Adrenal gland (tissue), 12 donors: ENCODE results near the gene VSIG2. TPM values are rescaled to one million over a fixed set of nuclear protein-coding genes. Genes with fewer than 3 reads are reported as not detected.
A peak's percentile ranks its signal among the peaks of the same experiment; 100 is the strongest.

ENCODE experiments used
- DNase-seq, 7 donors: peaks; one replicate each; pipeline ENCODE4 v3.0.0-alpha.2; 2019 to 2020
- H3K27ac ChIP-seq, 5 donors: fragments of 200-600 bp; sonication (generic) in 4 of 5; 1 replicate in 3 of 5; 2 replicates in 2 of 5; pipeline versions ENCODE4 v1.5.1 to v1.8.0; 2016 to 2020; ENCODE audit warnings: mild to moderate bottlenecking in 1 of 5
- H3K27me3 ChIP-seq: fragments of 200-600 bp; 2 replicates; pipeline ENCODE4 v1.8.0; 2021
- H3K36me3 ChIP-seq, 2 donors: fragments of 200-600 bp; replicated peaks in 1 of 2; 1 replicate in 1 of 2; 2 replicates in 1 of 2; pipeline versions ENCODE4 v1.5.1 to v1.8.0; 2018 to 2022
- H3K4me1 ChIP-seq, 2 donors: fragments of 200-600 bp; replicated peaks in 1 of 2; 1 replicate in 1 of 2; 2 replicates in 1 of 2; pipeline versions ENCODE4 v1.5.1 to v1.8.0; 2018 to 2021
- H3K4me3 ChIP-seq, 4 donors: fragments of 200-600 bp; sonication (generic) in 3 of 4; one replicate each; pipeline ENCODE4 v1.5.1; 2016 to 2018
- H3K9me3 ChIP-seq, 3 donors: fragments of 200-600 bp; sonication (generic) in 1 of 3; replicated peaks in 1 of 3; 1 replicate in 2 of 3; 2 replicates in 1 of 3; pipeline versions ENCODE4 v1.5.1 to v1.8.0; 2016 to 2021
- POLR2A ChIP-seq, 2 donors: fragments of 450-650 bp; IDR thresholded peaks; one replicate each; pipeline ENCODE4 v1.6.1; 2017; ENCODE audit warnings: antibody characterized with exemption in 2 of 2, mild to moderate bottlenecking in 2 of 2, moderate library complexity in 1 of 2
- WGBS, 4 donors: extraction: QIAGEN DNeasy Blood & Tissue Kit in 2 of 4; methylation state at CpG; one replicate each; pipeline versions ENCODE4 v1.1.5 to v1.1.7; 2013 to 2017; 5-methylcytosine and 5-hydroxymethylcytosine counted together
- intact Hi-C, 2 donors: fragments of 100-400 bp; cut with DNase I; formaldehyde crosslinking; loops; one replicate each; pipeline versions ENCODE4 v1.14.1 to v1.15.0; 2022 to 2023
- polyA plus RNA-seq, 3 donors: library from polyadenylated mRNA; stranded (reverse); fragments of 200-250 nt in 2 of 3; fragments of 350-450 nt in 1 of 3; fragmentation: Illumina TruSeq in 1 of 3; extraction: RNeasy Lipid Tissue Mini Kit (QIAGEN cat#74804) in 1 of 3; gene quantifications; one replicate each; pipeline ENCODE4 v1.2.3, GENCODE V29; 2013 to 2014
- total RNA-seq, 9 donors: library from RNA; depleted of rRNA in 4 of 9; stranded (reverse); fragments of >200 nt in 4 of 9; fragments of 120-200 nt in 1 of 9; fragmentation: NEBNext Ultra II Directional in 1 of 9; extraction: Animal tissue kit (Norgen Biotek cat#: 25700) in 1 of 9; gene quantifications; one replicate each; pipeline versions ENCODE4 v1.1.0 to v1.2.4, GENCODE V29; 2013 to 2023
- TF ChIP-seq, protein P1 (sequence below), 6 experiments: fragments of 450-650 bp in 4 of 6; fragments of 200-600 bp in 2 of 6; sonication (generic) in 1 of 6; IDR thresholded peaks; 1 replicate in 5 of 6; 2 replicates in 1 of 6; pipeline versions ENCODE4 v1.5.1 to v1.8.0; 2016 to 2021; ENCODE audit warnings: antibody characterized with exemption in 6 of 6, mild to moderate bottlenecking in 2 of 6, moderate library complexity in 1 of 6
- donor health status: healthy with polysubstance abuse.
- donor health status: Bipolar disorder and iron deficiency.
- donor health status: DM: yes; HTN: yes; CAD: no.
- donor health status: DM: no; HTN: no; CAD: no.
- donor health status: DM: no; HTN: no; CAD: no.
- donor health status: DM: yes; HTN: yes; CAD: no.

Gene VSIG2
- total and polyA plus RNA-seq, 12 donors: 0.11 to 2.4 (median 0.48) TPM; not detected in 4

- H3K4me3 ChIP-seq: no peak overlapping the region
- H3K27me3 ChIP-seq: peaks cover 11% of the 10 kb centered on the region
- H3K27ac ChIP-seq: no peak overlapping the region
- no peaks in the 10 kb centered on the region for H3K9me3 ChIP-seq
- 78 to 89% (median 80%) methylated on average over 5 to 7 of the region's 7 CpGs for WGBS, 4 donors
- TF ChIP-seq, protein P1, sequence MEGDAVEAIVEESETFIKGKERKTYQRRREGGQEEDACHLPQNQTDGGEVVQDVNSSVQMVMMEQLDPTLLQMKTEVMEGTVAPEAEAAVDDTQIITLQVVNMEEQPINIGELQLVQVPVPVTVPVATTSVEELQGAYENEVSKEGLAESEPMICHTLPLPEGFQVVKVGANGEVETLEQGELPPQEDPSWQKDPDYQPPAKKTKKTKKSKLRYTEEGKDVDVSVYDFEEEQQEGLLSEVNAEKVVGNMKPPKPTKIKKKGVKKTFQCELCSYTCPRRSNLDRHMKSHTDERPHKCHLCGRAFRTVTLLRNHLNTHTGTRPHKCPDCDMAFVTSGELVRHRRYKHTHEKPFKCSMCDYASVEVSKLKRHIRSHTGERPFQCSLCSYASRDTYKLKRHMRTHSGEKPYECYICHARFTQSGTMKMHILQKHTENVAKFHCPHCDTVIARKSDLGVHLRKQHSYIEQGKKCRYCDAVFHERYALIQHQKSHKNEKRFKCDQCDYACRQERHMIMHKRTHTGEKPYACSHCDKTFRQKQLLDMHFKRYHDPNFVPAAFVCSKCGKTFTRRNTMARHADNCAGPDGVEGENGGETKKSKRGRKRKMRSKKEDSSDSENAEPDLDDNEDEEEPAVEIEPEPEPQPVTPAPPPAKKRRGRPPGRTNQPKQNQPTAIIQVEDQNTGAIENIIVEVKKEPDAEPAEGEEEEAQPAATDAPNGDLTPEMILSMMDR (IDR thresholded peaks at IDR 0.05): no peak
- TF ChIP-seq POLR2A (IDR thresholded peaks at IDR 0.05): no peak
- H3K4me1 ChIP-seq: peaks cover 5 to 17% of the 10 kb centered on the region in 2 donors
- intact Hi-C loops: no loop called here
- no peak for DNase-seq
- H3K36me3 ChIP-seq: no peaks in the 10 kb centered on the region
Observed at GRCh38 chr11:124737638-124738305, 14.3 kb downstream of the VSIG2 start.

DNA sequence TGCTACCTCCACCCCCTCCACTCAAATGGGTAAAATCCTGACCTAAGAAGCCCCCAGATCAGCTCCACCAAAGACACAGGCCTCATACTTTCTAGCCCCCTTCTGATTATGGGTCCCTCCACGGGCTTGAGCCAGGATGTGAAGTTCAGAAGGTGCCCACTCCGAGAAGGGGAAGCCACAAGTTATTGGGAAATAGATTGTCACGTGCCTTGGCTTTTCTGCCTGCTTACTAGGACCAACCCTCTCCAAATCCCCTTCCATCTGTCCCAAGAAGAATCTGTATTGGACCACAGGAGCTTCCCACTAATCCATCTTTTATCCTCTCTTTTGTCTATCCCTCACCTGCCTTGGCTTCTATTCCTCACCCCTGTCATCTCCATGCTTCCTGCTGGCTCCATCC lies 15.3 kb downstream of the VSIG2 start:
- peaks cover 8% of the 10 kb centered on the region for H3K27me3 ChIP-seq
- DNase-seq: no peak
- H3K4me1 ChIP-seq: peaks cover 5 to 17% of the 10 kb centered on the region in 2 donors
- H3K9me3 ChIP-seq: no peaks in the 10 kb centered on the region
- TF ChIP-seq, protein P1 (IDR thresholded peaks at IDR 0.05): no peak
- no peak for TF ChIP-seq POLR2A (IDR thresholded peaks at IDR 0.05)
- intact Hi-C loops: no loop called here
- H3K36me3 ChIP-seq: no peaks in the 10 kb centered on the region
- H3K4me3 ChIP-seq: no peak overlapping the region
- 59 to 71% (median 63%) methylated on average over 3 of the region's 3 CpGs for WGBS, 4 donors
- no peak overlapping the region for H3K27ac ChIP-seq

GRCh38 chr11:124732230-124732629 lies 19.8 kb downstream of the VSIG2 start:
- intact Hi-C loops: no loop called here
- no peak overlapping the region for H3K27ac ChIP-seq
- 69 to 79% (median 76%) methylated on average over 4 of the region's 4 CpGs for WGBS, 4 donors
- no peak for TF ChIP-seq POLR2A (IDR thresholded peaks at IDR 0.05)
- TF ChIP-seq, protein P1 (IDR thresholded peaks at IDR 0.05): no peak
- no peaks in the 10 kb centered on the region for H3K4me1 ChIP-seq
- peak in 4 of 7 donors; percentile 28 to 66 (median 48) for DNase-seq
- H3K27me3 ChIP-seq: no peaks in the 10 kb centered on the region
- no peaks in the 10 kb centered on the region for H3K36me3 ChIP-seq
- no peak overlapping the region for H3K4me3 ChIP-seq
- no peaks in the 10 kb centered on the region for H3K9me3 ChIP-seq

DNA sequence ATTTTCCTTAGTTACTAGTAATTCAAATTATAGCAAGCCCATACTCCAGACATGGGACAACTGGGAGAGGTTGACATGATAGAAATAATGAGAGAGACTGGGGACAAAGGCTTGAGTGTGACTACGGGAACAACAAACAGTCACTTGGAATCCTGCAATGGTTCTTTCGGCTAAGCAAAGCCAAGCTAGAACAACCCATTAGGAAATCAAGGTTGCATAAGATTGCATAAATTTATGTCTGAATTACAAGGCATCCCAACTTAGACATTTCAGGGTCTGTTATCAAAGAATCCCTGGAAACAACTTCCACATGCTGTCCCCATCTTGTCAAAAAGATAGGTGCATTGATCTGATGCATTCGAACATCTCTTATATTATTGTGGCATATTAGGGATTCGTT lies 22.5 kb downstream of the VSIG2 start:
- Histone ChIP-seq H3K4me1 (peaks cover 0 to 9% of the 10 kb centered on the region in 2 donors), H3K27ac (no peak overlapping the region), H3K36me3 (no peaks in the 10 kb centered on the region), H3K27me3 (no peaks in the 10 kb centered on the region), H3K9me3 (no peaks in the 10 kb centered on the region), H3K4me3 (no peak overlapping the region)
- WGBS, 4 donors: 82 to 91% (median 84%) methylated on average over 4 of the region's 4 CpGs
- no peak for DNase-seq
- intact Hi-C loops: no loop called here
- TF ChIP-seq POLR2A (IDR thresholded peaks at IDR 0.05): no peak
- TF ChIP-seq, protein P1 (IDR thresholded peaks at IDR 0.05): no peak
